BJ (cell line): ENCODE data around the gene CACNA1A. TPM values are rescaled to one million over a fixed set of nuclear protein-coding genes. Genes with fewer than 3 reads are reported as not detected.

Experiments
- CTCF ChIA-PET: fragments of 350-600 bp; formaldehyde crosslinking; extraction: SDS; loops from one replicate; lab custom pipeline; 2021; ENCODE audit warnings: antibody characterized with exemption, inconsistent platforms; lab: Yijun Ruan, JAX
- POLR2A ChIA-PET: fragments of 300-600 bp; sonication (Branson Sonifier 250); formaldehyde crosslinking; extraction: SDS; loops from one replicate; lab custom pipeline; 2021; ENCODE audit warnings: antibody characterized with exemption; lab: Charles Lee
- DNase-seq: peaks from one replicate; pipeline ENCODE4 v3.0.0-alpha.2; 2011; ENCODE audit warnings: low read depth
- H3K27me3 ChIP-seq: 2 replicates; pipeline ENCODE4 v1.6.0; 2011; ENCODE audit warnings: low read length; ENCODE audit not compliant: control insufficient read depth, insufficient read depth
- H3K36me3 ChIP-seq: 2 replicates; pipeline ENCODE4 v1.5.1; 2011; ENCODE audit warnings: low read length; ENCODE audit not compliant: control insufficient read depth, insufficient read depth
- H3K4me3 ChIP-seq: 2 replicates; pipeline ENCODE4 v1.5.1; 2011; ENCODE audit warnings: low read depth, mild to moderate bottlenecking, control low read depth, low read length
- CTCF ChIP-seq: IDR thresholded peaks from 2 replicates; pipeline ENCODE4 v1.5.1; 2011; ENCODE audit warnings: low read depth, mild to moderate bottlenecking, control low read depth, inconsistent platforms, low read length, moderate library complexity; ENCODE audit not compliant: insufficient read depth
- polyA plus RNA-seq: library from polyadenylated mRNA; depleted of rRNA; stranded (reverse); fragments of >200 nt; gene quantifications from 2 replicates; pipeline ENCODE4 v1.2.3, GENCODE V29; 2011

Gene CACNA1A
- polyA plus RNA-seq, 1 experiment = 2.9 TPM

- Histone ChIP-seq H3K36me3 (no peaks in the 10 kb centered on the region), H3K27me3 (no peaks in the 10 kb centered on the region), H3K4me3 (no peak overlapping the region)
- CTCF ChIA-PET = no interaction called here
- POLR2A ChIA-PET = no interaction called here
- no peak for DNase-seq
- TF ChIP-seq CTCF = no peak
These were observed 12.6 kb downstream of the CACNA1A start for GRCh38 chr19:13493516-13494310.

GRCh38 chr19:13492128-13492527, 14.2 kb downstream of the CACNA1A start:
- Histone ChIP-seq H3K4me3 (no peak overlapping the region), H3K27me3 (no peaks in the 10 kb centered on the region; the same call in 1 of the 2 replicates), H3K36me3 (no peaks in the 10 kb centered on the region)
- CTCF ChIA-PET = no interaction called here
- DNase-seq = peak; percentile 62
- POLR2A ChIA-PET = no interaction called here
- TF ChIP-seq CTCF = no peak

DNA sequence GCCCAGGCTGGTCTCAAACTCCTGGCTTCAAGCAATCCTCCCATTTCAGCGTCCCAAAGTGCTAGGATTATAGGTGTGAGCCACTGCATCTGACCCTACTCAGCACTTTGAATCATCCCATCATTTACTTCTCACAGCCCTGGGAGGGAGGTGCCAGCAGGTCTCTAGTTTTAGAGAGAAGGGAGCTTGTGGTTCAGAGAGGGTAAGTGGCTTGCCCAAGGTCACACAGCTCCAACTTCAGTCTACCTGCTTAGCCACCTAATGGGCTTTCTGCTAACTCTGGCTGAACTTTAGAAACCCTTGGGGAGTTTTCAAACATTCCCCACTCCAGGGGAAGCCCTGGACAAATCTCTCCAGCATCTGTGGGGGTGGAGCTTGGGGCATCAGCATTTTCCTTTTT, 18.3 kb downstream of the CACNA1A start:
- POLR2A ChIA-PET = no interaction called here

DNA sequence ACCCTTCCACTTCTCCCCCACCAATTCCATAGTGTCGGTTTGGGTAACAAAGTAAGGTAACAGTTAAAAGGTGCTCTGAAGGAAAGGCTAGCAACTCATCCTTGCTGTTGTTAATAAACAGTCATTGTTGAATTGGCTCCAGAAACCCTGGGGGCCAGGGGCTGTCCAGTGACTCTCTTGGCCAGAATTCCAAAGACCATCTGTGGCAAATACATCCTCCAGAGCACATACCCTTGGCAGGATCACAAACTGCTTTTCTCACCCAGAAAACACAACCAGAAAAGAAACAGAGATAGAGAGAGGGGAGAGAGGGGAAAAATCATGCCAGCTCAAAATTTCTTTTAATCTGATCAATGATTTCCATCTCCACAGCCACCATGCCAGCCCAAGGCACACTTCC, 22.1 kb downstream of the CACNA1A start:
- no peaks in the 10 kb centered on the region; the same call in 1 of the 2 replicates for H3K27me3 ChIP-seq
- no peak overlapping the region for H3K4me3 ChIP-seq
- TF ChIP-seq CTCF = no peak
- H3K36me3 ChIP-seq = no peaks in the 10 kb centered on the region
- ChIA-PET POLR2A (no interaction called here), CTCF (no interaction called here)
- DNase-seq = no peak

More for the DNA sequence above, 18.3 kb downstream of the CACNA1A start:
- DNase-seq = no peak
- CTCF ChIA-PET = no interaction called here
- TF ChIP-seq CTCF = no peak
- H3K36me3 ChIP-seq = no peaks in the 10 kb centered on the region
- no peak overlapping the region for H3K4me3 ChIP-seq
- H3K27me3 ChIP-seq = no peaks in the 10 kb centered on the region; the same call in 1 of the 2 replicates

DNA sequence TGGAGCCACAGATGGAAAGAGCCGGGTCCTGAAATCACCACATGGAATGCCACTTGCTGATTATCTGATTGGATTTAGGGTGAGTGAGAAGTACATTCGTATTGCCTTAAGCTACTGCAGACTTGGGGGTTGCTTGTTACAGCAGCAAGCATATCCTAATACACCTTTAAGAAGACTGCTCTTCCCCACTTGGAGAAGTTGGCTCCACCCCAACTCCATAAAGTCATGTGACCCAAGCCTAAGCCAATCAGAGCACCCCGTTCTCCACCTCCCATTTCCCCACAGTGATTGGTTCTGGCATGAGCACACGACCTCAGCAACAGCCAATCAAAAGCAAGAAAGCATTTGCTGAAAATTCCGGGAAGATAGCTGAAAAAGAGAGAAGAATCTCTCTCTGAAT, 23.1 kb downstream of the CACNA1A start:
- no peaks in the 10 kb centered on the region for H3K36me3 ChIP-seq
- POLR2A ChIA-PET = no interaction called here
- TF ChIP-seq CTCF = no peak
- DNase-seq = no peak
- CTCF ChIA-PET = no interaction called here
- no peak overlapping the region for H3K4me3 ChIP-seq
- no peaks in the 10 kb centered on the region; the same call in 1 of the 2 replicates for H3K27me3 ChIP-seq
